ENCODE data around the gene XIRP1.

DNA sequence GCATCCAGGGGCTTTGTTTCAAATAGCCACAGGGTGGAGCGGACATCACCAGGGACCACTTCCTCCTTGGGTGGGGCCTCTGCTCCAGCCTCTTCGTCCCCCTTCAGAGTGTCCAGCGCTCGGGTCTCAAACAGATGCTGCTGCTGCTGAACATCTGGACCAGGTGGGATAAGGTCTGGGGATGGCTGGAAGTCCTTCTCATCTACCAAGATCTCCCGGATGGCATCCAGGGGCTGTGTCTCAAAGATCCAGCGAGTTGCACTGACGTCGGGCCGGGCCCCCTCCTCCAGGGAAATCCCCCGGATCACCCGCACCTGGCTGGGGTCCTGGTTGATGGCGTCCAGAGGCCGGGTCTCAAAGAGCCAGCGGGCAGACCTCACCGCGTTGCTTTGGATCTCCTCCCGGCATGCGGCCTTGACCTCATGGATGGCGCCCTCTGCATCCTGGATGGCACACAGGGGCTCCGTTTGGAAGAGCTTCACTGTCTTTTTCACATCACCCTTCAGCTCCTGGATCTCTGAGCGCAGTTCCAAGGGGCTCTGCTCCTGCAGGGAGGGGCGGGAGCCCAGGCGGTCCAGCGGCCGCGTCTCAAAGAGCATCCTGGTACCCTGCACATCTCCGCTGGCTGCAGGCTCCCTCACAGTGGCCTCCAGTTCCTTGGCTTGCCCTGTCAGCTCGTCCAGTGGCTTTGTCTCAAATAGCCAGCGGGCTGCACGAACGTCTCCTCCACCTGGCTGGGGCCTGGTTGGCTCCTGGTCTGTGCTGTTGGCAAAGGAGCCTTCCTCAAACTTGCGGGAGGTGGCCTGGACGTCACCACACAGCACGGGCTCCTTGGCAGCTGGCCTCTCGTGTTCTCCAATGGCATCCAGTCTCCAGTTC is 3.9 kb downstream of the XIRP1 start:
- TF ChIP-seq, protein P1, sequence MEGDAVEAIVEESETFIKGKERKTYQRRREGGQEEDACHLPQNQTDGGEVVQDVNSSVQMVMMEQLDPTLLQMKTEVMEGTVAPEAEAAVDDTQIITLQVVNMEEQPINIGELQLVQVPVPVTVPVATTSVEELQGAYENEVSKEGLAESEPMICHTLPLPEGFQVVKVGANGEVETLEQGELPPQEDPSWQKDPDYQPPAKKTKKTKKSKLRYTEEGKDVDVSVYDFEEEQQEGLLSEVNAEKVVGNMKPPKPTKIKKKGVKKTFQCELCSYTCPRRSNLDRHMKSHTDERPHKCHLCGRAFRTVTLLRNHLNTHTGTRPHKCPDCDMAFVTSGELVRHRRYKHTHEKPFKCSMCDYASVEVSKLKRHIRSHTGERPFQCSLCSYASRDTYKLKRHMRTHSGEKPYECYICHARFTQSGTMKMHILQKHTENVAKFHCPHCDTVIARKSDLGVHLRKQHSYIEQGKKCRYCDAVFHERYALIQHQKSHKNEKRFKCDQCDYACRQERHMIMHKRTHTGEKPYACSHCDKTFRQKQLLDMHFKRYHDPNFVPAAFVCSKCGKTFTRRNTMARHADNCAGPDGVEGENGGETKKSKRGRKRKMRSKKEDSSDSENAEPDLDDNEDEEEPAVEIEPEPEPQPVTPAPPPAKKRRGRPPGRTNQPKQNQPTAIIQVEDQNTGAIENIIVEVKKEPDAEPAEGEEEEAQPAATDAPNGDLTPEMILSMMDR (conservative IDR thresholded peaks at IDR 0.05; ENCODE audit: low read length): no peak
- no peak for TF ChIP-seq EZH2phosphoT487 (IDR thresholded peaks at IDR 0.05; ENCODE audit: borderline replicate concordance)

Measured in Loucy (cell line).